ENCODE measurements around the gene FOSL2.

GRCh38 chr2:28444956-28445355 lies 52.3 kb downstream of the FOSL2 start:
- no peak for TF ChIP-seq CTCF (IDR thresholded peaks at IDR 0.05)
- TF ChIP-seq POLR2A (IDR thresholded peaks at IDR 0.05): no peak
